Hematopoietic multipotent progenitor cell (in vitro differentiated cells): ENCODE data around the gene SMIM24. TPM values are rescaled to one million over a fixed set of nuclear protein-coding genes. Genes with fewer than 3 reads are reported as not detected.
A peak's percentile ranks its signal among the peaks of the same experiment; 100 is the strongest.

ENCODE experiments used
- DNase-seq, 3 donors: peaks; one replicate each; pipeline ENCODE4 v3.0.0-alpha.2; 2011 to 2015; ENCODE audit warnings: low read depth in 2 of 3, low spot score in 2 of 3
- total RNA-seq: library from RNA; depleted of rRNA; stranded (reverse); fragments of >200 nt; gene quantifications from one replicate; pipeline ENCODE4 v1.2.3, GENCODE V29; 2012

Gene SMIM24
- total RNA-seq, 1 donor = 75.7 TPM

- no peak for DNase-seq
Measured at GRCh38 chr19:3476830-3477229, 3.5 kb downstream of the SMIM24 start.

- no peak for DNase-seq
Measured at GRCh38 chr19:3475449-3475848, 4.9 kb downstream of the SMIM24 start.

GRCh38 chr19:3474614-3475013 is 5.7 kb downstream of the SMIM24 start:
- no peak for DNase-seq

DNA sequence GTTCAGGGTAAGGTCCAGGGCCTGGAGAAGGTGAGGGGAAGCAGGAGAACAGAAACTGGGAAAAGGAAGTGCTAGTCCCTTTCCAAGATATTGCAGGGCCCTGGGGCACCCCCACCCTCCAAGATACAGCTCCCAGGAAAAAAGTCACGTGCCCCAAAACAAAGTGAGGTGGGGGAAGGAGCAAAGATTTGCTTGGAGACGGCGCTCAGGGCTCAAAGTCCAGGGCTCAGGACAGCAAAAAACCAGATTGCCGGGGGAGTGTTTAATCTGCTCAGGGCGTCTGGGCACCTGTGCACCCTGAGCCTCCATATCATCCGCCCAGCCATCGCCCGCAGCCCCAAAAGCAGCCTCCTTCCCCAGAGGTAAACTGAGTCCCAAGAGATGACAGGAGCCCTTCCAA is 6.3 kb downstream of the SMIM24 start:
- no peak for DNase-seq

DNA sequence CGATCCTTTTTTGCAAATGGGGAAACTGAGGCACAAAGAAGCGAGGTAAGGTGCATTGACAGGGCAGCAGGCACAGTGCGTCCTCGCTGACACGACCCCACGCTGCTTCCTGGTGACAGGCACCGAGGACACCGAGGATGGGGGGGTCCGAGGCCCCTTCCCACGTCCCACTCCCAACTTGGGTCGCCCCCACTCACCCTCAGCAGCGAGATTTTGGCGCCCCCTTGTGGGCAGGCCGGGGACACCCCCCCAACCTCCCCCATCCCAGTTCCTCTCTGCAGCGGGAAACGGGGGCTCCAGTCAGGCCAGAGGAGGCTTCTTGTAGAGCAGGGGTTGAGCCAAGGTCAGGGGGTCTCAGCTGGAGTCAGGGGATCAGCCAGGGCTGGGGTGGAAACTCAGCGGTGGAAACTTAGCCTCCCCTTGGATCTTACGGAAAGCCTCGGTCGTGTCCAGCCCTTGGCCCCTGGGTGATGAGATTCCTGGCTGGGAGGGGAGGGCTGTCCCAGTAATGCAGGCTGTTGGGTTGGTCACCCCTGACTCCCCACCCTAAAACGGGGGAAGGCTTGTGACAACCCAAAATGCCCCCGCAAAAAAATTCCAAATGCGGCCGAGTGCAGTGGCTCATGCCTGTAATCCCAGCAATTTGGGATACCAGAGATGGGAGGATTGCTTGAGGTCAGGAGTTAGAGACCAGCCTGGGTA is 8.2 kb downstream of the SMIM24 start:
- peak in 1 of 3 donors; percentile 43 for DNase-seq

DNA sequence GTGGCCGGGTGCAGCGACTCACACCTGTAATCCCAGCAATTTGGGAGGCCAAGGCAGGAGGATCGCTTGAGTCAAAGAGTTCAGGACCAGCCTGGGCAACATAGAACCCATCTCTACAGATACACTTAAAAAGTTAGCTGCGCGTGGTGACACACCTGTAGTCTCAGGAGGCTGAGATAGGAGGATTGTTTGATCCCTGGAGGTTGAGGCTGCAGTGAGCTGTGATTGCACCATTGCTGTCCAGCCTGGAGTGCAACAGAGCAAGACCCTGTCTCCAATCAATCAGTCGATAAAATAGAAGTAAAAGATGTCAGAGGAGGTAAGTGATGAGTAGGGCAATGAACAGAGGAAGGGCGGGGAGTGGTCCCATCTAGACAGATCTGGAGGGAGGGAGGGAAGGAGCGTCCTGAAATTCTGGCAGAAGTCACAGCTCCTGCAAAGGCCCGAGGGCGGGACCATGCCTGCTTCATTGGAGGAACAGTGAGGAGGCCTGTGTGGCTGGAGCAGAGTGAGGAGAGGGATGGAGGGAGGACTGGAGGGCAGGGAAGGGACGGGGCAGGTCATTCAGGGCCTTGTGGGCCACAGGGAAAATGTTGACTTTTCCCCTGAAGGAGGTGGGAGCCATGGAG is 9.7 kb downstream of the SMIM24 start:
- no peak for DNase-seq

DNA sequence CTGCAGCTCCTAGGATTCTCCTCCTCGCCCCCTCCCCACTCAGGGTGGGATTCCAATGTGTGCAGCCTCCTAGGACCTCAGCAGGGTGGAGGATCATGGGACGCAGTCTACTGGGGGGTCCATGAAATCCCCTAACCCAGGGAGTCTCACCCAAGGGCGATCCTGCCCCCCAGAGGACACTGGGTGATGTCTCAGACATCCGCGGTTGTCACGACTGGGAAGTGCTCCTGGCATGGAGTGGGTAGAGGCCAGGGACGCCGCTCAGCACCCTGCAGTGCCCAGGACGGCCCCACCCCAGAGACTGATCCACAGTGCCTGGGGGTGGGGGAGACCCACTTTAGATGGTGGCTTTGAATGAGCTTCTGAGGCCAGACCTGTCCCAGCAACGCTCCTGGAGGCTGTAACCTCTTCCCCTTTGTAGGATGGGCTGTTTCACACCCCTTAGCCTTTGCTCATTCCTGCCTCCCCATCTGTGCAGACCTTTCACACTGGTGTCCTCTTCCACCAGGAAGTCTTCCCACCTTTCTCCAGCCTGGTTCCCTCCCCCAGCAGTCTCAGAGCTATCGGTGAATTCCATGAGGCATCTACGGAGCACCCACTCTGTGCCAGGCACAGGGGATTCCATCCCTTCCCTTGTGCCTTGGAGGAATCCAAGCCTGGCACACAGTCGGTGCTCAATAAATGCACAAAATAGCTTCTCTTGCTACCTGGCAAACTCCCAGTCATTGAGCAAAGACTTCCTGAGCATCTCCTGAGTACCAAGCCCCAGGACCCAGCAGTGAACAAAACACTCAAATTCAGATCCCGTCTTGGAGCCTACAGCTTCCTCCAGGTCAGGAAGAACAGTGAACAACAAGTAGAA is 10.5 kb downstream of the SMIM24 start:
- DNase-seq = no peak

DNA sequence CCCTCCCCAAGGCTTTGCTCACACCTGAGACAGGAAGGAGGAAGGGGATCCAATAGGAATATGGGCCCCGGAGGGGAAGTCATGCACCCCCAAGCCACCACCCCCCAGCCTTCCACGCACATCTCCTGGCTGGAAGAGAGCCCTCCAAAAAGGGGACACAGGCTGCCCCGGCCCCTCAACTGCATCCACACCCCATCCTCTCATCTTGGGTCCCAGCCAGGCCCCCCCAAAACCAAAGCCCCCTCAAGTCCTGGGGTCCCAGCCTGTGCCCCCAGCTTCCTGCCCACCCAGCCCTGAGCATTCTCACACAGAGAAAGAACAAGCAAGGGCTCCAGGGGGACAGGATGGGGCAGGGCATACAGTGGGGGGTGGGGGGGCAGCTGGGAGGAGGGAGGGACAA is 12.1 kb downstream of the SMIM24 start:
- DNase-seq = no peak

GRCh38 chr19:3467437-3468198 is 12.7 kb downstream of the SMIM24 start:
- peak in 1 of 3 donors; percentile 40 for DNase-seq

- no peak for DNase-seq
Measured at GRCh38 chr19:3466635-3467034, 13.7 kb downstream of the SMIM24 start.

GRCh38 chr19:3465552-3465951 is 14.8 kb downstream of the SMIM24 start:
- no peak for DNase-seq

GRCh38 chr19:3464587-3465235 is 15.6 kb downstream of the SMIM24 start:
- no peak for DNase-seq

DNA sequence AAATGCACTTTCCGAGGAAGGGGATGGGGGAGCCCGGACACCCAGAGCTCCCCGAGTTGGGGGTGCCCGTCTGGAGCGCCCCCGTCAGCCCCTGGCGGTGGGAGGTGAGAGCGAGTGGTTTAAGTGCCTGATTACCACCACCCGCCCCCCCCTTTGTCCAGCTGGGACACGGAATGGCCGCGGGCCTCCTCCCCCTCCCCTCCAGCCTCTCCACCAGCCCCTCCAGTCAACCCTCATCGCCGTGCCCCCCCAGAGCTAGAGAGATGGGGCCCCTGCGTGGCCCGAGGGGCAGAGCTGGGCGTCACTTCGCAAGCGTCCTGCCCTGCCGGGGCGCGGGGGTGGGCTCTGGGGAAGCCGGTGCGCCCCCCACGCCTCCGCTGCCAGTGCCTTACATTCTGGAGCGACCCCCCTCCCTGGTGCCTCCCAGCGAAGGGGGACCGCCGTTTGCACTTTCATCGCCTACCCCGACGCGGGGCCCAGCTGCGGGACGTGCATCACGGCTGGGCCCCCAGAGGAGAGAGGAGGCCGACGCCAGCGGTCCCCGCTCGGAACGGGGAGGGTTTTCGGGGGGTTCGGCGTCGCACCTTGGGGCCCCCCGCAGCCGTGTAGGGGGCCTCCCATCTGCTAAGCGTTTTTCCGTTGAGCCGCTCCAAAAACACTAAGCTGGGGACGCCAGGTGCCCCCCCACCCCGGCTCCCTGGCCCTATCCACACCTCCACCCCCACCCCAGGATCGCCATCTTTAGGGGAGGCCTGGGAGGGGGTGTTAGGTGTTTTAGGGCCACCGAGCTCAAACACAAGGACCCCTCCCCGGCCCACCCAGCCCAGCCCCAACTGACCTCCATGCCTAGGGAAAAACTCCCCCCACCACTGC is 16.4 kb downstream of the SMIM24 start:
- DNase-seq = no peak

- no peak for DNase-seq
Measured at GRCh38 chr19:3462991-3463713, 17.2 kb downstream of the SMIM24 start.

GRCh38 chr19:3459965-3460582 is 20.3 kb downstream of the SMIM24 start:
- no peak for DNase-seq

DNA sequence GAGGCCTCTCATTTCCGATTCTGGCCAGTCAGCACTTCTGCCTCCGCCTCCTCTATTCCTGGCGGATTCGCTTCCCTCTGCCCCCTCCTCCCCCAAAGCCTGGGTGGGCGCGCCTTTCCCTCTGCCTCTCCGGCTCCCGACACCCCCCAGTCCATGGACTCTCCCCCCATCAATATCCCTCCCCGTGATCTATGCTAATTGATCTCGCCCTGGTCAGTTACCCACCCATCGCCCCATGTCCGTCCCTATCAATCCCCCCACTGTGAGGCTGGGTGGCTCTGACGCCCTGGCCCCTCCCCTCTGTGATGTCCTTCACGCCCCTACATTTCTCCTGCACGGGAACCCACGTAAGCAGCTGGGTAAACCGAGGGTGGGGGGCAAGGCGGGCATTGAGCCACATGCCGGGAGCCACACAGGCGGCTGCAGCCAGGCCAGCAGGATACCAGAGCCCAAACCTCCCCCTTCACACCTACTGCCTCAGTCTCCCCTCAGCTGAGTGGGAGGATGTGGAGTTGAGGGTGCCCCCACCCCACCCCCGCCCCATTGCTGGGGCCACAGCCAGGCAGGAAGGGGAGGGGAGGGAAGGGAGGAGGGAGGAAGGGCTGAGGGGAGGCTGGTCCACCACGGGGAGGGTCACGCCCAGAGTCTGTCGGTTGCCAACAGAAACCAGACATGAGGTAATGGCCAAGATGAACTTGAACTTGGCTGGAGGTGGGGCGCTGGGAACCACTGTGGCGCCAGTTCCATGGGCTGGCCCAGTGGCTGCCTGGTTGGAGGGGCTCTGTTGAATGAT is 21.0 kb downstream of the SMIM24 start:
- peak in 2 of 3 donors; percentile 21 to 46 for DNase-seq
